Panc1 (cell line): ENCODE measurements around the gene PLEKHG4. TPM values are rescaled to one million over a fixed set of nuclear protein-coding genes. Genes with fewer than 3 reads are reported as not detected.
A peak's percentile ranks its signal among the peaks of the same experiment; 100 is the strongest.

Experiments used
- ATAC-seq: fragments of 200-7000 bp; cut with Tn5 transposase; 2 replicates; pipeline ENCODE4 v1.9.1; 2020; ENCODE audit warnings: mild to moderate bottlenecking, moderate library complexity
- Bru-seq: library from RNA; stranded (reverse); fragments of 400-500 nt; gene quantifications from one replicate; lab custom pipeline; 2021; lab: Mats Ljungman, UMichigan
- BruChase-seq, 2 experiments: library from RNA; stranded (reverse); fragments of 400-500 nt; gene quantifications; one replicate each; lab custom pipeline; 2021; lab: Mats Ljungman, UMichigan
- BruUV-seq: library from RNA; stranded (reverse); fragments of 400-500 nt; replicated peaks from 2 replicates; lab custom pipeline; 2021; lab: Mats Ljungman, UMichigan
- CTCF ChIA-PET: fragments of 300-600 bp; sonication (Branson Sonifier 250); formaldehyde crosslinking; loops from one replicate; lab custom pipeline; 2022; ENCODE audit warnings: antibody characterized with exemption; lab: Charles Lee
- POLR2A ChIA-PET: fragments of 300-600 bp; sonication (Branson Sonifier 250); formaldehyde crosslinking; loops from one replicate; lab custom pipeline; 2022; ENCODE audit warnings: antibody characterized with exemption; lab: Charles Lee
- DNase-seq: peaks from one replicate; pipeline ENCODE4 v3.0.0-alpha.2; 2010; ENCODE audit warnings: low read depth, low spot score
- H3K27ac ChIP-seq: 2 replicates; pipeline ENCODE4 v1.5.1; 2011; ENCODE audit warnings: mild to moderate bottlenecking, low read length, inconsistent platforms
- H3K27me3 ChIP-seq: fragments of 200-500 bp; sonication (Bioruptor generic); 2 replicates; pipeline ENCODE4 v1.6.0; 2014; ENCODE audit warnings: low read length, inconsistent platforms; ENCODE audit not compliant: control insufficient read depth, insufficient read depth
- H3K36me3 ChIP-seq: fragments of 200-500 bp; sonication (Bioruptor generic); 2 replicates; pipeline ENCODE4 v1.5.1; 2014; ENCODE audit warnings: inconsistent platforms, mild to moderate bottlenecking, low read length, moderate library complexity; ENCODE audit not compliant: control insufficient read depth, insufficient read depth
- H3K4me1 ChIP-seq: 2 replicates; pipeline ENCODE4 v1.5.1; 2011; ENCODE audit warnings: inconsistent platforms, mild to moderate bottlenecking, low read length, moderate library complexity; ENCODE audit not compliant: control insufficient read depth, insufficient read depth
- H3K4me3 ChIP-seq, 2 experiments: 2 replicates each; pipeline ENCODE4 v1.5.1; 2011 to 2012; ENCODE audit warnings: low read depth in 2 of 2, low read length in 2 of 2, mild to moderate bottlenecking in 2 of 2, inconsistent platforms in 1 of 2, moderate library complexity in 1 of 2
- H3K9me3 ChIP-seq: fragments of 200-500 bp; sonication (Bioruptor generic); 2 replicates; pipeline ENCODE4 v1.5.1; 2014; ENCODE audit warnings: low read depth, mild to moderate bottlenecking, inconsistent platforms, low read length, moderate library complexity; ENCODE audit not compliant: control insufficient read depth, insufficient read depth
- CTCF ChIP-seq: fragments of 450-650 bp; IDR thresholded peaks from 2 replicates; pipeline ENCODE4 v1.5.1; 2017; ENCODE audit warnings: mild to moderate bottlenecking
- REST ChIP-seq, 2 experiments: IDR thresholded peaks; 2 replicates each; pipeline ENCODE4 v1.6.1; 2011 to 2012; ENCODE audit warnings: low read depth in 2 of 2, control low read depth in 1 of 2, low read length in 1 of 2, mild to moderate bottlenecking in 1 of 2, moderate library complexity in 1 of 2; ENCODE audit not compliant: insufficient read depth in 1 of 2
- TCF7L2 ChIP-seq: IDR thresholded peaks from 2 replicates; pipeline ENCODE4 v1.6.1; 2011; ENCODE audit warnings: mild to moderate bottlenecking, low read depth, low read length, inconsistent platforms
- in situ Hi-C: cut with HindIII; loops from 2 replicates; pipeline ENCODE4 v1.10.0; 2016; ENCODE audit warnings: low sequenced_read_pairs, low pct_unique_long_range_greater_than_20kb
- intact Hi-C: fragments of 100-400 bp; cut with micrococcal nuclease; formaldehyde crosslinking; loops from one replicate; pipeline ENCODE4 v1.10.0; 2022; ENCODE audit not compliant: unreplicated experiment
- long read RNA-seq: library from polyadenylated mRNA; unstranded; transcript quantifications from one replicate; pipeline ENCODE4 v2.0.0, GENCODE V29; 2021; ENCODE audit not compliant: unreplicated experiment
- polyA plus RNA-seq: library from polyadenylated mRNA; unstranded; fragments of >200 nt; gene quantifications from one replicate; pipeline ENCODE4 v1.2.1, GENCODE V29; 2012; ENCODE audit warnings: missing spikeins; ENCODE audit not compliant: insufficient read length
- total RNA-seq: library from RNA; stranded (reverse); gene quantifications from one replicate; pipeline ENCODE4 v1.2.1, GENCODE V29; 2021; ENCODE audit not compliant: unreplicated experiment

The PLEKHG4 gene
- total RNA-seq (6.7 TPM), Bru-seq, nascent RNA (percentile 36 among the genes with signal in this experiment), BruChase-seq, experiment 1, labeled RNA remaining after a 2-hour chase (percentile 46 among the genes with signal in this experiment), BruChase-seq, experiment 2, labeled RNA remaining after a 6-hour chase (percentile 48 among the genes with signal in this experiment)
- 4.3 TPM for polyA plus RNA-seq
- long read RNA-seq, partial matches to known transcripts, result 5 of 12 reads
- long read RNA-seq, other reads (novel, unspliced or antisense), result 7 of 12 reads

- intact Hi-C loops, result no loop called here
- H3K27me3 ChIP-seq, result no peaks in the 10 kb centered on the region
- CTCF ChIA-PET, result interaction anchor here (0.6 kb wide), 1 partner anchor 21 kb away, joined by 4 read pairs; no protein-coding TSS in a partner anchor
- no peaks in the 10 kb centered on the region; the same call in 1 of the 2 replicates for H3K36me3 ChIP-seq
- ATAC-seq, result peak; percentile 92
- BruUV-seq, result no TSS peak
- POLR2A ChIA-PET, result no interaction called here
- H3K9me3 ChIP-seq, result no peaks in the 10 kb centered on the region
- in situ Hi-C loops, result no loop called here
- no peak for DNase-seq
- H3K4me1 ChIP-seq, result peaks cover 6% of the 10 kb centered on the region; the same call in 1 of the 2 replicates
- peak within 1 kb of the TSS; percentile 43 to 62 for H3K4me3 ChIP-seq
- H3K27ac ChIP-seq, result peak within 1 kb of the TSS; percentile 44
- peak; percentile 88 for TF ChIP-seq CTCF
- TF ChIP-seq REST (IDR thresholded peaks at IDR 0.05; ENCODE audit: insufficient read depth in 1 of 2, low read depth in 2 of 2, low read length in 1 of 2), result no peak
- no peak for TF ChIP-seq TCF7L2
These were observed at the start of gene PLEKHG4 for GRCh38 chr16:67279296-67280089. Gene PLEKHG4 (plus strand): TSS chr16:67279532. CDS start chr16:67280045, 513 bp downstream.

GRCh38 chr16:67229906-67230808, 49.2 kb upstream of the PLEKHG4 start:
- no peak for DNase-seq
- Histone ChIP-seq H3K4me3 (no peak overlapping the region), H3K27ac (no peak overlapping the region), H3K9me3 (no peaks in the 10 kb centered on the region), H3K36me3 (peaks cover 5% of the 10 kb centered on the region; the same call in 1 of the 2 replicates), H3K4me1 (peaks cover 4% of the 10 kb centered on the region; the same call in 1 of the 2 replicates), H3K27me3 (no peaks in the 10 kb centered on the region)
- in situ Hi-C loops, result no loop called here
- intact Hi-C loops, result no loop called here
- ChIA-PET POLR2A (no interaction called here), CTCF (no interaction called here)
- TF ChIP-seq TCF7L2 (no peak), CTCF (no peak)
- ATAC-seq, result no peak
- BruUV-seq, result no TSS peak
